ENCODE measurements around the gene IL17REL. TPM values are rescaled to one million over a fixed set of nuclear protein-coding genes. Genes with fewer than 3 reads are reported as not detected.
A peak's percentile ranks its signal among the peaks of the same experiment; 100 is the strongest.

The IL17REL gene
- total and polyA plus RNA-seq, 10 of the 15 experiments (the other 5 are each of a cell fraction or from before 2014, with no cell fraction given), result 0.03 TPM; not detected in 9

GRCh38 chr22:50016988-50017700 is 4.6 kb upstream of the IL17REL start (continued):
- TF ChIP-seq NRF1 (conservative IDR thresholded peaks at IDR 0.05; ENCODE audit: low read depth, low read length) (no peak), RELA (IDR thresholded peaks at IDR 0.05; ENCODE audit: borderline replicate concordance, partially characterized antibody) (peak; percentile 84), MEF2B (IDR thresholded peaks at IDR 0.05; ENCODE audit: partially characterized antibody, poor library complexity, severe bottlenecking) (peak; percentile 39), HSF1 (IDR thresholded peaks at IDR 0.05; ENCODE audit: low read depth, low read length) (no peak), CREB1 (IDR thresholded peaks at IDR 0.05; ENCODE audit: low read depth) (no peak), NR2F1 (conservative IDR thresholded peaks at IDR 0.05) (peak; percentile 54), MAX (IDR thresholded peaks at IDR 0.05; ENCODE audit: low read depth, low read length) (peak; percentile 80), TARDBP (IDR thresholded peaks at IDR 0.05; ENCODE audit: borderline replicate concordance) (0 out of 2 replicates have a peak, but pooled peaks have one; percentile 48), TBL1XR1 (IDR thresholded peaks at IDR 0.05; ENCODE audit: low read depth, low read length) (peak; percentile 93), ZNF622 (IDR thresholded peaks at IDR 0.05) (no peak), HDGF (IDR thresholded peaks at IDR 0.05) (0 out of 2 replicates have a peak, but pooled peaks have one; percentile 55), BHLHE40 (IDR thresholded peaks at IDR 0.05; ENCODE audit: borderline replicate concordance in 1 of 2, low read depth in 2 of 2, low read length in 1 of 2) (peak; percentile 59 to 76; a peak in 3 of 4 replicates), PBX3 (IDR thresholded peaks at IDR 0.05; ENCODE audit: insufficient replicate concordance, low read depth, low read length) (no peak), IKZF2 (IDR thresholded peaks at IDR 0.05) (peak; percentile 82), RUNX3 (IDR thresholded peaks at IDR 0.05; ENCODE audit: low read length) (peak; percentile 57), TCF7 (IDR thresholded peaks at IDR 0.05; ENCODE audit: borderline replicate concordance) (no peak), POLR2A (IDR thresholded peaks at IDR 0.05; ENCODE audit: low read depth, low read length) (peak; percentile 47; the same call in 1 of the 2 replicates), NBN (IDR thresholded peaks at IDR 0.05) (0 out of 2 replicates have a peak, but pooled peaks have one; percentile 61), WRNIP1 (IDR thresholded peaks at IDR 0.05; ENCODE audit: borderline replicate concordance, low read depth, low read length) (no peak), SP1 (IDR thresholded peaks at IDR 0.05; ENCODE audit: low read depth, low read length) (peak; percentile 81), EZH2 (IDR thresholded peaks at IDR 0.05; ENCODE audit: borderline replicate concordance, control insufficient read depth, low read depth, low read length) (no peak), NKRF (conservative IDR thresholded peaks at IDR 0.05) (no peak), FOS (IDR thresholded peaks at IDR 0.05; ENCODE audit: borderline replicate concordance, extremely low read depth, insufficient read length) (no peak), POLR2AphosphoS5 (IDR thresholded peaks at IDR 0.05; ENCODE audit: low read length) (peak; percentile 28; the same call in 1 of the 2 replicates), CHD2 (IDR thresholded peaks at IDR 0.05; ENCODE audit: borderline replicate concordance, low read depth, low read length) (peak; percentile 63; the same call in 1 of the 2 replicates), NFYB (IDR thresholded peaks at IDR 0.05; ENCODE audit: insufficient read depth, low read depth, low read length) (0 out of 2 replicates have a peak, but pooled peaks have one; percentile 19), HCFC1 (IDR thresholded peaks at IDR 0.05; ENCODE audit: low read length) (no peak), RAD21 (IDR thresholded peaks at IDR 0.05; ENCODE audit: insufficient read depth, low read depth, low read length) (no peak)
